GM12801 (cell line): Measurements from ENCODE around the gene MCU.

Experiments
- CTCF ChIP-seq: IDR thresholded peaks from one replicate; pipeline ENCODE4 v1.5.1; 2011; ENCODE audit warnings: control low read depth; ENCODE audit not compliant: insufficient read length; ENCODE audit errors: extremely low read depth

Gene MCU

GRCh38 chr10:72842164-72842563, 150.2 kb downstream of the MCU start:
- TF ChIP-seq CTCF: no peak

DNA sequence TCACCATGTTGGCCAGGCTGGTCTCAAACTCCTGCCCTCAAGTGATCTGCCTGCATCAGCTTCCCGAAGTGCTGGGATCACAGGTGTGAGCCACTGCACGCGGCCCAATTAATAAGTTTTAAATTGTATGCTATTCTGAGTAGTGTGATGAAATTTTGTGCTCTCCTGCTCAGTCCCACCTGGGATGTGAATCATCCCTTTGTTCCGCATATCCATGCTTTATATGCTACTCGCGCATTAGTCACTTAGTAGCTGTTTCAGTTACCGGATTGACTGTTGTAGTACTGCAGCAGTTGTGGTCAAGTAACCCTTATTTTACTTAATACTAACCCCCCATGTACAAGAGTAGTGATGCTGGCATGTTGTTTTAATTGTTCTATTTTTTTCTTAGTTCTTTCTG, 154.3 kb downstream of the MCU start:
- TF ChIP-seq CTCF: no peak

DNA sequence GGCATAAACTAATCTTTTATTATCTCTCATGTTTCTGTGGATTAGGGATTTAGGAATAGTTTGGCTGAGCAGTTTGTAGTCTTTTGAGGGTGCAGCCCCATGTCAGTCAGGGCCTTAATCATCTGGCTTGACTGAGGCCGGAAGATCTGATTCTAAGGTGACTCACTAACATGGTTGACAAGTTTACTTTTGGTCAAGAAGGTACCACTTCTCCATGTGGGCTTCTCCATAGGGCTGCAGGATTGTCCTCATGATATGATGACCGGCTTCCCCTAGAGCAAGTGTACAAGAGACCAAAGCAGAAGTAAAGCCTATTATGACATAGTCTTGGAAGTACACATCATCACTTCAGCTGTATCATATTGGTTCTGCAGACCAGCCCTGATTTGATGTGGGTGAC, 155.7 kb downstream of the MCU start:
- no peak for TF ChIP-seq CTCF

DNA sequence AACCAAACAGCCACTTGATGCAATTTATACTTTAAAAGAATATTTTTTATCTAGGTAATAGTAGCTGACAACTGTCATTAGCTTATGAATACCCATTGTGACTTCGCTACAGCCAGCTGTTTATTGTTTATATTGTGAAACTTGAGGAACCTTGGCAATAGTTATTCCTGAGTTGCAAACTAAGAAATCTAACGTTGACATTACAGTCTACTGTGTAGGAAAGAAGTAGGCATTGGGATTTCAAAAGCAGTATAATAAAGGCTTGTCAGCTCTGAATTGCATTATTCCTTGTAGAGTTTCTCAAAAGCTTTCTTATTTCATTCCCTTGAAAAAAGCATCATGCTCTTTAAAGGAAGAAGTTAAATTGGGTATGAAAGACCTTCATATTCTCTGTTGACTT, 158.9 kb downstream of the MCU start:
- TF ChIP-seq CTCF: no peak

- TF ChIP-seq CTCF: no peak
These were observed 159.6 kb downstream of the MCU start for GRCh38 chr10:72851509-72851908.

- no peak for TF ChIP-seq CTCF
These were observed 160.6 kb downstream of the MCU start for GRCh38 chr10:72852508-72852907.

- no peak for TF ChIP-seq CTCF
These were observed 163.2 kb downstream of the MCU start for GRCh38 chr10:72855129-72855528.

- TF ChIP-seq CTCF: no peak
These were observed 163.8 kb downstream of the MCU start for GRCh38 chr10:72855790-72856189.
